WERI-Rb-1 (cell line): ENCODE results near the gene MYF5.

Experiments used
- DNase-seq: peaks from one replicate; pipeline ENCODE4 v3.0.0-alpha.2; 2020
- H3K27ac ChIP-seq: fragments of 250-450 bp; sonication (Bioruptor Pico); 2 replicates; pipeline ENCODE4 v1.5.1; 2020; ENCODE audit warnings: mild to moderate bottlenecking, moderate library complexity
- H3K27me3 ChIP-seq: fragments of 250-450 bp; sonication (Bioruptor Pico); 2 replicates; pipeline ENCODE4 v1.5.1; 2021; ENCODE audit warnings: mild to moderate bottlenecking, low read depth, moderate library complexity; ENCODE audit not compliant: insufficient read depth, severe bottlenecking
- H3K36me3 ChIP-seq: fragments of 250-450 bp; sonication (Bioruptor Pico); 2 replicates; pipeline ENCODE4 v1.5.1; 2020; ENCODE audit warnings: mild to moderate bottlenecking, moderate library complexity
- H3K4me3 ChIP-seq: 2 replicates; pipeline ENCODE4 v1.5.1; 2011; ENCODE audit warnings: low read depth, mild to moderate bottlenecking, control low read depth, low read length
- H3K9me3 ChIP-seq: fragments of 250-450 bp; sonication (Bioruptor Pico); 2 replicates; pipeline ENCODE4 v1.5.1; 2021; ENCODE audit warnings: mild to moderate bottlenecking, moderate library complexity; ENCODE audit not compliant: severe bottlenecking
- TF ChIP-seq, protein P1 (sequence below): IDR thresholded peaks from 2 replicates; pipeline ENCODE4 v1.5.1; 2011; ENCODE audit warnings: low read depth, mild to moderate bottlenecking, control low read depth, inconsistent platforms, low read length

Gene MYF5

GRCh38 chr12:80681287-80681686 is 35.4 kb upstream of the MYF5 start:
- no peaks in the 10 kb centered on the region for H3K27me3 ChIP-seq
- TF ChIP-seq, protein P1, sequence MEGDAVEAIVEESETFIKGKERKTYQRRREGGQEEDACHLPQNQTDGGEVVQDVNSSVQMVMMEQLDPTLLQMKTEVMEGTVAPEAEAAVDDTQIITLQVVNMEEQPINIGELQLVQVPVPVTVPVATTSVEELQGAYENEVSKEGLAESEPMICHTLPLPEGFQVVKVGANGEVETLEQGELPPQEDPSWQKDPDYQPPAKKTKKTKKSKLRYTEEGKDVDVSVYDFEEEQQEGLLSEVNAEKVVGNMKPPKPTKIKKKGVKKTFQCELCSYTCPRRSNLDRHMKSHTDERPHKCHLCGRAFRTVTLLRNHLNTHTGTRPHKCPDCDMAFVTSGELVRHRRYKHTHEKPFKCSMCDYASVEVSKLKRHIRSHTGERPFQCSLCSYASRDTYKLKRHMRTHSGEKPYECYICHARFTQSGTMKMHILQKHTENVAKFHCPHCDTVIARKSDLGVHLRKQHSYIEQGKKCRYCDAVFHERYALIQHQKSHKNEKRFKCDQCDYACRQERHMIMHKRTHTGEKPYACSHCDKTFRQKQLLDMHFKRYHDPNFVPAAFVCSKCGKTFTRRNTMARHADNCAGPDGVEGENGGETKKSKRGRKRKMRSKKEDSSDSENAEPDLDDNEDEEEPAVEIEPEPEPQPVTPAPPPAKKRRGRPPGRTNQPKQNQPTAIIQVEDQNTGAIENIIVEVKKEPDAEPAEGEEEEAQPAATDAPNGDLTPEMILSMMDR, result no peak
- no peak overlapping the region for H3K4me3 ChIP-seq
- no peak overlapping the region for H3K27ac ChIP-seq
- DNase-seq, result no peak
- H3K36me3 ChIP-seq, result no peaks in the 10 kb centered on the region
- H3K9me3 ChIP-seq, result no peaks in the 10 kb centered on the region

DNA sequence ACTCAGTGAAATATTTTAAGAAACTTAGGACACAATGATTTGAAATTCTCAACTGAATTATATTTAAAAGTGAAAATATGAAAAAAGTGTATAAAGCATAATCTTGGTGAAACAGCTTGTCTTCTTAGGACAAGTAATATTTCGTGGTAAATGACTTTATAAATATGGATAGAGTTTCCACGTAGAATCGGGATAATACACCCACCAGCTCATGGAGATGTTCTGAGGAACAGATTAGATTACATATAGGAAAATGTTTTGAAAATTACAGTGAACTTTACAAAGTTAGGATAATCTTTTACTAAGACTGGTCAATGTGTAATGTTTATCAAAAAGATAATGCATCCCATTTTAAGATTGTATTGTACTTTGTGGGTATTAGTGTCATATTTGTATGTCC is 34.9 kb upstream of the MYF5 start:
- no peaks in the 10 kb centered on the region for H3K36me3 ChIP-seq
- DNase-seq, result no peak
- TF ChIP-seq, protein P1, result no peak
- H3K4me3 ChIP-seq, result no peak overlapping the region
- no peaks in the 10 kb centered on the region for H3K27me3 ChIP-seq
- no peaks in the 10 kb centered on the region for H3K9me3 ChIP-seq
- no peak overlapping the region for H3K27ac ChIP-seq

GRCh38 chr12:80684077-80684495 is 32.6 kb upstream of the MYF5 start:
- DNase-seq, result no peak
- H3K27me3 ChIP-seq, result no peaks in the 10 kb centered on the region
- TF ChIP-seq, protein P1, result no peak
- no peaks in the 10 kb centered on the region for H3K36me3 ChIP-seq
- H3K27ac ChIP-seq, result no peak overlapping the region
- no peaks in the 10 kb centered on the region for H3K9me3 ChIP-seq
- no peak overlapping the region for H3K4me3 ChIP-seq

- Histone ChIP-seq H3K27me3 (no peaks in the 10 kb centered on the region), H3K9me3 (no peaks in the 10 kb centered on the region), H3K4me3 (no peak overlapping the region), H3K36me3 (no peaks in the 10 kb centered on the region), H3K27ac (no peak overlapping the region)
- TF ChIP-seq, protein P1, result no peak
- DNase-seq, result no peak
These were observed 26.6 kb upstream of the MYF5 start for GRCh38 chr12:80690090-80690489.

- no peak for DNase-seq
- Histone ChIP-seq H3K4me3 (no peak overlapping the region), H3K27me3 (no peaks in the 10 kb centered on the region), H3K36me3 (no peaks in the 10 kb centered on the region), H3K27ac (no peak overlapping the region), H3K9me3 (no peaks in the 10 kb centered on the region)
- TF ChIP-seq, protein P1, result no peak
These were observed 26.2 kb upstream of the MYF5 start for GRCh38 chr12:80690513-80690912.

- Histone ChIP-seq H3K4me3 (no peak overlapping the region), H3K27ac (no peak overlapping the region), H3K27me3 (no peaks in the 10 kb centered on the region), H3K9me3 (no peaks in the 10 kb centered on the region), H3K36me3 (no peaks in the 10 kb centered on the region)
- DNase-seq, result peak; percentile 45
- TF ChIP-seq, protein P1, result no peak
These were observed 24.6 kb upstream of the MYF5 start for GRCh38 chr12:80692114-80692513.
